CD4-positive, alpha-beta T cell treated with Interleukin-17A for 4 hours (primary cell): ENCODE measurements around the gene AASDH.
"Not testable (repeated sequence)": the region's sequence is repeated elsewhere in the genome, so short reads cannot be mapped to it uniquely, and the experiment has no call there.

ENCODE experiments used
- DNase-seq: peaks from one replicate; pipeline ENCODE4 v3.0.0-alpha.2; 2020; ENCODE audit warnings: mixed read lengths

The AASDH gene

GRCh38 chr4:56388306-56388705 lies 1.0 kb upstream of the AASDH start:
- DNase-seq: no peak

GRCh38 chr4:56386091-56386490 lies 1.2 kb downstream of the AASDH start:
- no peak for DNase-seq

GRCh38 chr4:56375458-56375857 lies 11.8 kb downstream of the AASDH start:
- DNase-seq: no peak

- DNase-seq: no peak
Observed at GRCh38 chr4:56374956-56375355, 12.3 kb downstream of the AASDH start.

- no peak for DNase-seq
Observed at GRCh38 chr4:56372774-56373173, 14.5 kb downstream of the AASDH start.

GRCh38 chr4:56371426-56372220 lies 15.7 kb downstream of the AASDH start:
- no peak for DNase-seq

GRCh38 chr4:56370377-56370776 lies 16.9 kb downstream of the AASDH start:
- DNase-seq: no peak

- not testable (repeated sequence) for DNase-seq
Observed at GRCh38 chr4:56362981-56363380, 24.3 kb downstream of the AASDH start.

GRCh38 chr4:56360071-56360470 lies 27.2 kb downstream of the AASDH start:
- no peak for DNase-seq

- DNase-seq: no peak
Observed at GRCh38 chr4:56356650-56357049, 30.6 kb downstream of the AASDH start.

- DNase-seq: no peak
Observed at GRCh38 chr4:56348576-56348975, 38.7 kb downstream of the AASDH start.

- DNase-seq: no peak
Observed at GRCh38 chr4:56345458-56345857, 41.8 kb downstream of the AASDH start.

- DNase-seq: no peak
Observed at GRCh38 chr4:56342746-56343145, 44.5 kb downstream of the AASDH start.

GRCh38 chr4:56330691-56331090 lies 56.6 kb downstream of the AASDH start:
- DNase-seq: no peak

GRCh38 chr4:56326363-56326762 lies 60.9 kb downstream of the AASDH start:
- no peak for DNase-seq

- DNase-seq: no peak
Observed at GRCh38 chr4:56324011-56324610, 63.2 kb downstream of the AASDH start.

- no peak for DNase-seq
Observed at GRCh38 chr4:56323327-56323726, 64.0 kb downstream of the AASDH start.

GRCh38 chr4:56321251-56321650 lies 66.0 kb downstream of the AASDH start:
- no peak for DNase-seq

- no peak for DNase-seq
Observed at GRCh38 chr4:56320293-56320692, 67.0 kb downstream of the AASDH start.

- no peak for DNase-seq
Observed at GRCh38 chr4:56318555-56318954, 68.7 kb downstream of the AASDH start.

GRCh38 chr4:56317749-56318148 lies 69.5 kb downstream of the AASDH start:
- no peak for DNase-seq

- no peak for DNase-seq
Observed at GRCh38 chr4:56316011-56316650, 71.2 kb downstream of the AASDH start.

GRCh38 chr4:56315543-56315942 lies 71.7 kb downstream of the AASDH start:
- DNase-seq: no peak

- no peak for DNase-seq
Observed at GRCh38 chr4:56315041-56315440, 72.2 kb downstream of the AASDH start.
